GM23248 (cell line): ENCODE measurements around the gene TMPRSS2. TPM values are rescaled to one million over a fixed set of nuclear protein-coding genes. Genes with fewer than 3 reads are reported as not detected.
A peak's percentile ranks its signal among the peaks of the same experiment; 100 is the strongest.
"Not testable (repeated sequence)": the region's sequence is repeated elsewhere in the genome, so short reads cannot be mapped to it uniquely, and the experiment has no call there.

Experiments
- DNase-seq: peaks from one replicate; pipeline ENCODE4 v3.0.0-alpha.2; 2015
- H2AFZ ChIP-seq: fragments of 200-600 bp; sonication (generic); 2 replicates; pipeline ENCODE4 v1.6.1; 2016; ENCODE audit warnings: antibody characterized with exemption
- H3F3A ChIP-seq: fragments of 200-600 bp; sonication (generic); 2 replicates; pipeline ENCODE4 v1.6.1; 2016; ENCODE audit warnings: mild to moderate bottlenecking, antibody characterized with exemption, mixed run types; ENCODE audit not compliant: insufficient read depth
- H3K27ac ChIP-seq: fragments of 200-600 bp; sonication (generic); 2 replicates; pipeline ENCODE4 v1.5.1; 2016; ENCODE audit warnings: mild to moderate bottlenecking
- H3K27me3 ChIP-seq: fragments of 200-600 bp; sonication (generic); replicated peaks from 2 replicates; pipeline ENCODE4 v1.6.1; 2016; ENCODE audit warnings: mild to moderate bottlenecking; ENCODE audit not compliant: insufficient read depth
- H3K36me3 ChIP-seq: fragments of 200-600 bp; sonication (generic); 2 replicates; pipeline ENCODE4 v1.6.1; 2016; ENCODE audit warnings: low read depth, mild to moderate bottlenecking
- H3K4me1 ChIP-seq: fragments of 200-600 bp; sonication (generic); 2 replicates; pipeline ENCODE4 v1.6.1; 2016; ENCODE audit warnings: mild to moderate bottlenecking; ENCODE audit not compliant: insufficient read depth
- H3K4me2 ChIP-seq: fragments of 200-600 bp; sonication (generic); one replicate; pipeline ENCODE4 v1.6.1; 2016; ENCODE audit warnings: mild to moderate bottlenecking; ENCODE audit not compliant: unreplicated experiment
- H3K4me3 ChIP-seq: fragments of 200-600 bp; sonication (generic); 2 replicates; pipeline ENCODE4 v1.5.1; 2016; ENCODE audit warnings: mild to moderate bottlenecking
- H3K79me2 ChIP-seq: fragments of 200-600 bp; sonication (generic); 2 replicates; pipeline ENCODE4 v1.6.1; 2016; ENCODE audit warnings: mild to moderate bottlenecking; ENCODE audit not compliant: insufficient read depth
- H3K9ac ChIP-seq: fragments of 200-600 bp; sonication (generic); 2 replicates; pipeline ENCODE4 v1.6.1; 2016; ENCODE audit warnings: mild to moderate bottlenecking
- H3K9me2 ChIP-seq: fragments of 200-600 bp; sonication (generic); 2 replicates; pipeline ENCODE4 v1.6.1; 2016; ENCODE audit warnings: mixed run types, mild to moderate bottlenecking, moderate library complexity; ENCODE audit not compliant: insufficient read depth
- H3K9me3 ChIP-seq: fragments of 200-600 bp; sonication (generic); one replicate; pipeline ENCODE4 v1.6.1; 2017; ENCODE audit warnings: low read depth
- H4K20me1 ChIP-seq: fragments of 200-600 bp; sonication (generic); 2 replicates; pipeline ENCODE4 v1.6.0; 2016; ENCODE audit not compliant: insufficient read depth
- EZH2 ChIP-seq: fragments of 200-600 bp; sonication (generic); IDR thresholded peaks from 2 replicates; pipeline ENCODE4 v1.6.1; 2018; ENCODE audit warnings: antibody characterized with exemption, mild to moderate bottlenecking; ENCODE audit not compliant: insufficient read depth, poor library complexity, severe bottlenecking
- EZH2phosphoT487 ChIP-seq: fragments of 200-600 bp; sonication (generic); IDR thresholded peaks from 2 replicates; pipeline ENCODE4 v1.6.1; 2018; ENCODE audit warnings: antibody characterized with exemption, moderate library complexity, mild to moderate bottlenecking, low read depth; ENCODE audit not compliant: insufficient read depth
- WGBS, 2 experiments: methylation state at CpG; one replicate each; pipeline ENCODE4 v1.1.6; 2015 to 2017; ENCODE audit warnings: low lambda C conversion rate in 2 of 2, low coverage in 1 of 2; ENCODE audit errors: missing lambda C conversion rate in 2 of 2; 5-methylcytosine and 5-hydroxymethylcytosine counted together
- in situ Hi-C: fragments of 300-500 bp; cut with MboI; formaldehyde crosslinking; loops from 2 replicates; pipeline ENCODE4 v1.15.0; 2020
- polyA plus RNA-seq: library from polyadenylated mRNA; unstranded; fragments of >200 nt; fragmentation: Nextera tagmentation; extraction: Ambion mirVana; gene quantifications from 2 replicates; pipeline ENCODE4 v1.2.1, GENCODE V29; 2016
- small RNA-seq: library from RNA; depleted of rRNA; stranded (forward); fragments of <200 nt; gene quantifications from one replicate; pipeline ENCODE3, GENCODE V24; 2014; ENCODE audit warnings: low read depth, low replicate concordance
- total RNA-seq: library from RNA; depleted of rRNA; stranded (reverse); fragments of >200 nt; shearing (Covaris generic); gene quantifications from 2 replicates; pipeline ENCODE4 v1.2.3, GENCODE V29; 2014; rRNA removed

TMPRSS2 gene
- total and polyA plus RNA-seq, 2 experiments from 2014 or later = not detected

DNA sequence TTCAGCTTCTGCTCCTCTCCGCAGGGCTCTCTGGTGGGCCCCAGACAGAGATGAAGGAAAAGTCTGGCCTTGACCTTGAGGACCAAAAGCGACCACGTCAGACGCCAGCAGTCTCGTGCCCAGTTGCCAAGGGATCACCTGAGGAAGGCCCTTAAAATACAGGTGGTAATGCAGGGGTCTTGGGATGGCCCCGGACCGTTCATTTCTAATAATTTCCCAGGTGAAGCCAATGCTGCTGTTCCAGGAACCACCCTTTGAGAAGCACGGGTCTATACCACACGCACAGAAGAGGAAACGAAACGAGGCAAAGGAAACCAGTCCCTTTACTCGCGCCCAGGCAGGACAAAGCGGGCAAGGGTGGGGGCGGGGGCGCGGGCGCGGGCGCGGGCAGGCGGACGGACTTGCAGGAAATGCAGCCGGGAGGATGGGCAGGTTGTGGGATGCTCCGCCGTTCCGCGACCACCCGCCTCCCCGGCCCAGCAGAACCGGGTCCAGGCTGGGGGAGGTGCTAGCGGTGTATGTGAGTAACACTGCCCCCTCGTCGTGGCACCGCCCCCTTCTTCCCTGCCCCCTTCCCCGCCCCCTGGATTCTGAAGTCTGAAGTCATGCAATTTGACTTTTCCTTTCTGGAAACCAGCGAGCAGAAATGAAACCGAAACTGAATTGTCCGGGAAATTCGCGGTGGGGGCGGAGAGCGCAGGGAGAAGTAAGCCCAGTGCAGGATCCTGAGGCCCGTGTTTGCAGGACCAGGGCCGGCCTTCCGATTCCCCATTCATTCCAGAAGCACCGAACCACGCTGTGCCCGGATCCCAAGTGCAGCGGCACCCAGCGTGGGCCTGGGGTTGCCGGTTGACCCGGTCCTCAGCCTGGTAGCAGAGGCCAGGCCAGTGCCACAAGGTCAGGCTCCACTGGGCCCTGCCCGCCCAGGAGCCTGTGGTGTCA is 87.8 kb downstream of the TMPRSS2 start:
- H4K20me1 ChIP-seq = no peaks in the 10 kb centered on the region
- H3K36me3 ChIP-seq = no peaks in the 10 kb centered on the region
- peak overlapping the region; percentile 90 for H3K9ac ChIP-seq
- no peak for TF ChIP-seq EZH2phosphoT487
- peaks cover 11% of the 10 kb centered on the region; the same call in 1 of the 2 replicates for H3F3A ChIP-seq
- peak overlapping the region; percentile 92 for H3K4me2 ChIP-seq
- in situ Hi-C loops = no loop called here
- no peaks in the 10 kb centered on the region for H3K9me3 ChIP-seq
- H3K4me1 ChIP-seq = 0 out of 2 replicates have a peak, but pooled peaks cover 3% of the 10 kb centered on the region
- WGBS, 2 experiments = 7 to 14% methylated on average over 30 to 53 of the region's 54 CpGs
- no peaks in the 10 kb centered on the region for H3K79me2 ChIP-seq
- H2AFZ ChIP-seq = peak overlapping the region; percentile 91
- peak; percentile 91 for DNase-seq
- peak overlapping the region; percentile 80 for H3K4me3 ChIP-seq
- H3K9me2 ChIP-seq = no peaks in the 10 kb centered on the region
- H3K27ac ChIP-seq = peak overlapping the region; percentile 56
- no peaks in the 10 kb centered on the region for H3K27me3 ChIP-seq

GRCh38 chr21:41418956-41419680 is 88.8 kb downstream of the TMPRSS2 start:
- Histone ChIP-seq H3K9me2 (no peaks in the 10 kb centered on the region), H3K27me3 (peaks cover 3% of the 10 kb centered on the region; the same call in 1 of the 2 replicates), H3K4me3 (no peak overlapping the region), H3F3A (peaks cover 11% of the 10 kb centered on the region; the same call in 1 of the 2 replicates), H3K4me1 (0 out of 2 replicates have a peak, but pooled peaks cover 3% of the 10 kb centered on the region), H3K4me2 (no peak overlapping the region), H4K20me1 (no peaks in the 10 kb centered on the region), H3K36me3 (no peaks in the 10 kb centered on the region), H3K9me3 (no peaks in the 10 kb centered on the region), H2AFZ (no peak overlapping the region), H3K79me2 (no peaks in the 10 kb centered on the region), H3K9ac (no peak overlapping the region), H3K27ac (no peak overlapping the region)
- TF ChIP-seq EZH2phosphoT487 (no peak), EZH2 (no peak)
- in situ Hi-C loops = no loop called here
- 95 to 97% methylated on average over 11 of the region's 11 CpGs for WGBS, 2 experiments
- DNase-seq = no peak

GRCh38 chr21:41418393-41418792 is 89.6 kb downstream of the TMPRSS2 start:
- Histone ChIP-seq H4K20me1 (no peaks in the 10 kb centered on the region), H3K4me1 (0 out of 2 replicates have a peak, but pooled peaks cover 3% of the 10 kb centered on the region), H3K9me3 (no peaks in the 10 kb centered on the region), H3K9me2 (no peaks in the 10 kb centered on the region), H3F3A (peaks cover 11% of the 10 kb centered on the region; the same call in 1 of the 2 replicates), H3K9ac (no peak overlapping the region), H3K27me3 (peaks cover 3% of the 10 kb centered on the region; the same call in 1 of the 2 replicates), H3K4me2 (no peak overlapping the region), H3K79me2 (no peaks in the 10 kb centered on the region), H3K36me3 (no peaks in the 10 kb centered on the region), H3K27ac (no peak overlapping the region), H3K4me3 (no peak overlapping the region), H2AFZ (no peak overlapping the region)
- TF ChIP-seq EZH2 (no peak), EZH2phosphoT487 (no peak)
- 77 to 86% methylated on average over 6 of the region's 6 CpGs for whole genome bisulfite sequencing, 2 experiments
- in situ Hi-C loops = no loop called here
- DNase-seq = no peak

DNA sequence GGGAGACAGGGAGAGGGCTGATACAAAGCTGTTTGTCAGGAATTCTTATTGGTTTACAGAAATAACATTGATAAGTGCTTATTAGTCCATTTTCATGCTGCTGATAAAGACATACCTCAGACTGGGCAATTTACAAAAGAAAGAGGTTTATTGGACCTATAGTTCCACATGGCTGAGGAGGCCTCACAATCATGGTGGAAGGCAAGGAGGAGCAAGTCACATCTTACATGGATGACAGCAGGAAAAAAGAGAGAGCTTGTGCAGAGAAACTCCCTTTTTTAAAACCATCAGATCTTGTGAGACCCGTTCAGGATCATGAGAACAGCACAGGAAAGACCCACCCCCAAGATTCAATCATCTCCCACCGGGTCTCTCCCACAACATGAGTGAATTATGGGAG is 90.5 kb downstream of the TMPRSS2 start:
- H3K9ac ChIP-seq, H3K4me1 ChIP-seq, H2AFZ ChIP-seq, H3K4me3 ChIP-seq, in situ Hi-C loops, H3K9me2 ChIP-seq, H3K36me3 ChIP-seq, H3K27ac ChIP-seq, H3K79me2 ChIP-seq, H3K9me3 ChIP-seq, H3K27me3 ChIP-seq, DNase-seq, H3K4me2 ChIP-seq, H4K20me1 ChIP-seq: not testable (repeated sequence)
- 77 to 89% methylated on average over 2 of the region's 2 CpGs for WGBS, 2 experiments
- H3F3A ChIP-seq = peaks cover 11% of the 10 kb centered on the region; the same call in 1 of the 2 replicates

Small RNA genes within 50 kb of the gene (small RNA-seq; reads per million reads assigned to genes)
- gene RF00421 = not detected

Other genes starting within 250 kb of the TMPRSS2 start
- gene FAM3B, start 191.4 kb downstream of the TMPRSS2 start, total RNA-seq = not detected in 2 replicates
- not detected in 2 replicates for gene FAM3B, start 191.4 kb downstream of the TMPRSS2 start, polyA plus RNA-seq
- 0.54 and 2.8 TPM in 2 replicates for gene MX2, start 146.1 kb downstream of the TMPRSS2 start, total RNA-seq
- 0.46 and 0.85 TPM in 2 replicates for gene MX2, start 146.1 kb downstream of the TMPRSS2 start, polyA plus RNA-seq
- gene MX1, start 81.9 kb downstream of the TMPRSS2 start, total RNA-seq = 1.6 and 1.9 TPM in 2 replicates
- 1.0 and 1.6 TPM in 2 replicates for gene MX1, start 81.9 kb downstream of the TMPRSS2 start, polyA plus RNA-seq